Measurements from ENCODE around the gene PIGU. TPM values are rescaled to one million over a fixed set of nuclear protein-coding genes. Genes with fewer than 3 reads are reported as not detected.

The PIGU gene
- total and polyA plus RNA-seq, 2 of the 13 experiments (the other 11 are each of a cell fraction or from before 2014, with no cell fraction given) = 45.5 to 231 TPM

- TF ChIP-seq ZNF512B (CRISPR knock-in tag; IDR thresholded peaks at IDR 0.05; ENCODE audit: borderline replicate concordance) (no peak), ZNF101 (CRISPR knock-in tag; IDR thresholded peaks at IDR 0.05; ENCODE audit: borderline replicate concordance, low read depth) (no peak), STAT5B (CRISPR knock-in tag; IDR thresholded peaks at IDR 0.05) (no peak), ZNF614 (CRISPR knock-in tag; IDR thresholded peaks at IDR 0.05; ENCODE audit: borderline replicate concordance) (peak; percentile 21; the same call in 1 of the 2 replicates), ZSCAN9 (CRISPR knock-in tag; IDR thresholded peaks at IDR 0.05; ENCODE audit: borderline replicate concordance) (no peak), GLI4 (CRISPR knock-in tag; IDR thresholded peaks at IDR 0.05; ENCODE audit: borderline replicate concordance) (0 out of 2 replicates have a peak, but pooled peaks have one; percentile 48), SNAPC2 (CRISPR knock-in tag; IDR thresholded peaks at IDR 0.05) (no peak), ZNF564 (CRISPR knock-in tag; IDR thresholded peaks at IDR 0.05) (no peak), ZNF10 (CRISPR knock-in tag; IDR thresholded peaks at IDR 0.05; ENCODE audit: borderline replicate concordance, low read depth) (no peak), ESRRA (CRISPR knock-in tag; IDR thresholded peaks at IDR 0.05; ENCODE audit: low read depth) (0 out of 2 replicates have a peak, but pooled peaks have one; percentile 13), ZNF17 (CRISPR knock-in tag; IDR thresholded peaks at IDR 0.05) (no peak), EHMT2 (IDR thresholded peaks at IDR 0.05; ENCODE audit: borderline replicate concordance, low read depth, low read length) (no peak), BCL6 (CRISPR knock-in tag; IDR thresholded peaks at IDR 0.05) (no peak)
These were observed 36.5 kb upstream of the PIGU start (continued) for GRCh38 chr20:34713194-34713943.
